Suprapubic skin (tissue), 4 donors: ENCODE measurements around the gene ISG15.

Source experiments
- CTCF ChIP-seq, 2 donors: fragments of 200-600 bp in 1 of 2; fragments of 450-650 bp in 1 of 2; sonication (generic) in 1 of 2; IDR thresholded peaks; one replicate each; pipeline ENCODE4 v1.5.1; 2016 to 2019; ENCODE audit warnings: antibody characterized with exemption in 2 of 2, mild to moderate bottlenecking in 1 of 2, moderate library complexity in 1 of 2
- EP300 ChIP-seq: sonication (generic); formaldehyde crosslinking; IDR thresholded peaks from one replicate; pipeline ENCODE4 v1.6.1; 2017; ENCODE audit warnings: antibody characterized with exemption
- POLR2A ChIP-seq, 2 donors: fragments of 450-650 bp; IDR thresholded peaks; one replicate each; pipeline ENCODE4 v1.6.1; 2017; ENCODE audit warnings: antibody characterized with exemption in 2 of 2, mild to moderate bottlenecking in 2 of 2, moderate library complexity in 2 of 2
- POLR2AphosphoS5 ChIP-seq, 3 donors: sonication (generic); formaldehyde crosslinking; IDR thresholded peaks; one replicate each; pipeline ENCODE4 v1.6.1; 2017; ENCODE audit warnings: antibody characterized with exemption in 3 of 3

DNA sequence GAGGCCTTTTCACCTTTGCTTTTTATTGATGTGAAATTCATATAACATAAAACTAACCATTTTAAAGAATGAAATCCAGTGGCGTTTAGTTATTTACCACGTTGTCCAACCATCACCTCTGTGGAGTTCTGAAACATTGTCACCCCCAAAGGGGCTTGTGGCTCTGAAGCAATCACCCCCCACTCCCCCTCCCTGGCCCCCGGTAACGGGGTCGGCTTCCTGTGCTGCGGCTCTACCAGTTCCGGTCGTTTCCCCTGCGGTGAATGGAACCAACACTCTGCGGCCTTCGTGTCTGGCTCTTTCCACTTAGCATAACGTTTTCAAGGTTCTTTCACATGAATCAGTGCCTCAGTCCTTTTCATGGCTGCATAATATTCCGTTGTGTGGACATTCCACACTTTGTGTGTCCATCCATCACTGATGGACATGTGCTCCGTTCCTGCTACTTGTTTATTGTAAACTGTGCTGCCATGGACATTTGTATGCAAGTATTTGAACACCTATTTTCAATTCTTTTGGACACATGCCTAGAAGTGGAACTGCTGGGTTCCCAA lies 1.8 kb upstream of the ISG15 start:
- TF ChIP-seq CTCF (IDR thresholded peaks at IDR 0.05) (no peak), POLR2A (IDR thresholded peaks at IDR 0.05) (no peak), POLR2AphosphoS5 (IDR thresholded peaks at IDR 0.05) (no peak), EP300 (no peak)
